ENCODE results near the gene ATF7IP.

ATF7IP gene

GRCh38 chr12:14505626-14506596 is 140.4 kb downstream of the ATF7IP start:
- no peak for DNase-seq

DNA sequence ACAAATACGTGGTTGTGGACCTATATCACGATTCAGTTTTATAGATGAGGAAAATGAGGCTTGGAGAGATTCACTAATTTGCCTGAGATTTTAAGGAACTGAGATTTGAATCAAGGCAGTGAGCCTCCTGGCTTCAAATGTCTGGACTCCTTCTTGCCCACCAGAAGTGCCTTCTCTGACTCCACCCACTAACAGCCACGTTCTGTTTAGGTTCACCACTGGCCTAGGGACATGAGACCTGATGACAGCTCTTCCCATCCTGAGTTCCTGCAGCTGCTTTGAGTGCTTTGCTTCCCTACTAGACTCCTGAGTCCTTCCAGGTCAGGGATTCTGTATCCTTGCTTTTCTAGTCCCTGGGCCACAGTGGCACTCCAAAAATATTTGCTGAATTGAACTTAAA is 145.1 kb downstream of the ATF7IP start:
- DNase-seq, result no peak

DNA sequence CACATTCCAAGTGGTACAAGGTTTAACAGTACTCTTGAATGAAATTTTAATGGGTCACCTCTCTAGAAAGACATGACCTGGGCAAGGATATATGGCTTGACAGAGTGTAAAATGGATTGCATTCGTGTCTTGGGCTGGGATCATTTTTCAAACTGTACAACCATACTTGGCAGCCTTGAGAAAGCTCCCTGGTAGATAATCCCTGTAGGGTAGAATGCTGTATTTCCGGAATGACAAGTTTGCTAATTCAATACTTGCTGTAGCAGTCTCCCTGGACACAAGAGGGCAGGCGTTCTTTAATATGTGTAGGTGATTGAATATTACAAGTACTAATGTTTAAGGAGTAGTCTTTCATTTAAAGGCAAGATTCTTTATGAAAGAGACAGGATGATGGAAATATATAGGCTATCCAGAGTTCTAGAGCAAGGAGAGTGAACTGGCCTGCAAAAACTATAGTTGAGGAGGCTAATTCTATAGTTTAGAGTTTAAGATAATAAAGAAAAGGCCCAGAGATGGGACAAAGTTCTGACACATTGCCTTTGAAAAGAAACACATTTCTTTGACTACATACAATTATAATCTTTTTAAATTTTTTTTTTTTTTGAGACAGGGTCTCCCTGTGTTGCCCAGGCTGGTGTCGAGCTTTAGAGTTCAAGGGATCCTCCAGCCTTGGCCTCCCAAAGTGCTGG is 148.8 kb downstream of the ATF7IP start:
- DNase-seq, result no peak

DNA sequence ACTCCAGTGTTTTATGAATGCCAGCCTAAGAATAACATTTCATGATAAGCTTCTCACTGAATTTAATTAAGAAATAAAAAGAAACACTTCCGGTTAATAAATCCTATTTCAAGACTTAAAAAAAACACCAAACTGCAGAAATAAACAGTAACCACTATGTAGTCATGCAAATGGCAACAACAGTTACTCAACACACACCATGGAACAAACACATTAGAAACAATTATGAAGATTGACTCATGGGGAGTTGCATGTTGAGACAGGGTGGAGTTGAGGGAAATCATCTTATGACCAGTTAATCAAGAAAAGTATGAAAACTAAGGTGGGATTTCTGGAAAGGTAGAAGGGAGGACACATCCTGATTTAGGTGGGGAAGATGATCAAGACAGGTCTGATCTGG is 149.5 kb downstream of the ATF7IP start:
- DNase-seq, result no peak

- DNase-seq, result no peak
Observed at GRCh38 chr12:14521822-14522221, 156.3 kb downstream of the ATF7IP start.

DNA sequence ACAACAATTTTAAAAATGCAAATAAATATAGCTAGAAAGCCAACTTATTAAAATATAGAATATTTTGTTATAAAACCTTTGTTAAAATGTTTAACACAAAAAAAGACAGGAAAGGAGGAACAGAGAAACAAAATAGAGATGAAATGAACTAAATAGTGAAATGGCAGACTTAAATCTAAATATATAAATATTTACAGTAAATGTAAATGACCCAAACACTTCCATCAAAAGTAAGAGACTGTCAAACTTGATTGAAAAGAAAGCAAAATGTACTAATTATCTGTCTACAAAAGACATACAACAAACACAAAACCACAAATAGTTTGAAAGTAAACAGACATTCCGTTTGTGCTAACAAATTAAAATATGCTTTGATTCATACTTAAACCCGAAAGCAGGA is 160.5 kb downstream of the ATF7IP start:
- no peak for DNase-seq

DNA sequence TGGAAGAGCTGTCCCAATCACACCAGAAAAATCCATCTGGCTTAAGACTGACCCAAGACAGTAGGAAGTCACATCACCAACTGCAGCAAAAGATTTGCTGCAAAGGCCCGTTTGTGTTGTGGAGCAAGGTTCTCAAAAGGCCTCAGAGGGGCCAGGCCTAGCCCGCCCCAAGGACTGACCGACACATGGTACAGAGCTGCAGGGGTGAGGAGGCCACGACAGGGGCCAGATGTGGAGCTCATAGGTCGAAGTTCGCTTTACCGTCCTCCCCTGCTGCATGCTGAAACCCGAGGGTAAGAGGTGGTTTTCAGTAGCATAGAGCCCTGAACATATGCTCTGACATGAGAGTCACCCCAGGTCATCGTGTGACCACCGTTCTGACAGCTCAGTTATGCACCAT is 166.7 kb downstream of the ATF7IP start:
- no peak for DNase-seq

GRCh38 chr12:14537088-14537487 is 171.6 kb downstream of the ATF7IP start:
- DNase-seq, result no peak

GRCh38 chr12:14540801-14541462 is 175.4 kb downstream of the ATF7IP start:
- DNase-seq, result no peak

- DNase-seq, result no peak
Observed at GRCh38 chr12:14545144-14546124, 180.0 kb downstream of the ATF7IP start.

- no peak for DNase-seq
Observed at GRCh38 chr12:14547571-14547970, 182.1 kb downstream of the ATF7IP start.

DNA sequence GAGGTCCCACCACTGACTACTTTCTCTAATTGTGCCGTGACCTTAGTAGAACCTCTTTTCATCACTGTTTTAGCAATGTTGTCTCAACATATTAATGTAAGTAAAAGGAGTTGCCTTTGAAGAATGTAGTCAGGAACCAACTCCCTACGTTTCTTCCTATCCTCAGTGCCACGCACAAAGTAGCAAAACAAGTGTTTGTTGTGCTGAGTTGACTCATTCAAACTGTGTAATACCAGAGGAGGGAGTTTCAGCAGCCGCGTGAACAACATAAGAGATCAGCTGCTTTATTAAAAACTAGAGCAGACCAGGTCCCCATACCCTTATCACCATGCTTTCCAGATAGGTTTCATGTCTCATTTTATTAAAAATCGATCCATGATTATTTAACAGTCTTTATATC is 183.1 kb downstream of the ATF7IP start:
- no peak for DNase-seq
